Renal cortex interstitium (tissue), 11 donors: ENCODE measurements around the gene LTF. TPM values are rescaled to one million over a fixed set of nuclear protein-coding genes. Genes with fewer than 3 reads are reported as not detected.
A peak's percentile ranks its signal among the peaks of the same experiment; 100 is the strongest.
"Not testable (repeated sequence)": the region's sequence is repeated elsewhere in the genome, so short reads cannot be mapped to it uniquely, and the experiment has no call there.

Experiments
- DNase-seq, 11 donors: peaks; one replicate each; pipeline ENCODE4 v3.0.0-alpha.2; 2013; ENCODE audit warnings: low read depth in 9 of 11, low spot score in 4 of 11; ENCODE audit errors: extremely low read depth in 1 of 11
- polyA plus RNA-seq, 3 donors: library from polyadenylated mRNA; unstranded; fragments of 120-200 nt; gene quantifications; one replicate each; pipeline ENCODE4 v1.2.1, GENCODE V29; 2013; ENCODE audit not compliant: insufficient read length in 3 of 3

LTF gene
- polyA plus RNA-seq, 3 donors: 2.9 to 3.4 (median 3.3) TPM

GRCh38 chr3:46405301-46406019, 59.2 kb downstream of the LTF start:
- peak in 1 of 11 donors; percentile 37 for DNase-seq

GRCh38 chr3:46402902-46403301, 61.8 kb downstream of the LTF start:
- not testable (repeated sequence) for DNase-seq

GRCh38 chr3:46401579-46401978, 63.1 kb downstream of the LTF start:
- no peak for DNase-seq

GRCh38 chr3:46400846-46401245, 63.9 kb downstream of the LTF start:
- no peak for DNase-seq

GRCh38 chr3:46400000-46400734, 64.5 kb downstream of the LTF start:
- DNase-seq: peak in 1 of 11 donors; percentile 11

GRCh38 chr3:46399557-46399956, 65.1 kb downstream of the LTF start:
- DNase-seq: no peak

- no peak for DNase-seq
These were observed 65.6 kb downstream of the LTF start for GRCh38 chr3:46399098-46399497.

- DNase-seq: no peak
These were observed 66.3 kb downstream of the LTF start for GRCh38 chr3:46398186-46398955.

- DNase-seq: no peak
These were observed 67.6 kb downstream of the LTF start for GRCh38 chr3:46397111-46397510.

- no peak for DNase-seq
These were observed 68.8 kb downstream of the LTF start for GRCh38 chr3:46395766-46396530.

GRCh38 chr3:46395210-46395661, 69.5 kb downstream of the LTF start:
- DNase-seq: no peak

- no peak for DNase-seq
These were observed 70.9 kb downstream of the LTF start for GRCh38 chr3:46393554-46394434.

- DNase-seq: no peak
These were observed 71.7 kb downstream of the LTF start for GRCh38 chr3:46393011-46393410.

- DNase-seq: not testable (repeated sequence)
These were observed 73.2 kb downstream of the LTF start for GRCh38 chr3:46391526-46391925.

GRCh38 chr3:46389306-46389705, 75.4 kb downstream of the LTF start:
- DNase-seq: no peak

GRCh38 chr3:46388847-46389246, 75.9 kb downstream of the LTF start:
- not testable (repeated sequence) for DNase-seq

- DNase-seq: no peak
These were observed 78.5 kb downstream of the LTF start for GRCh38 chr3:46386205-46386604.
